ENCODE measurements around the gene MAPK8IP3.
"Not testable (repeated sequence)": the region's sequence is repeated elsewhere in the genome, so short reads cannot be mapped to it uniquely, and the experiment has no call there.

The MAPK8IP3 gene

GRCh38 chr16:1790261-1790610, 84.2 kb downstream of the MAPK8IP3 start:
- DNase-seq, result no peak

DNA sequence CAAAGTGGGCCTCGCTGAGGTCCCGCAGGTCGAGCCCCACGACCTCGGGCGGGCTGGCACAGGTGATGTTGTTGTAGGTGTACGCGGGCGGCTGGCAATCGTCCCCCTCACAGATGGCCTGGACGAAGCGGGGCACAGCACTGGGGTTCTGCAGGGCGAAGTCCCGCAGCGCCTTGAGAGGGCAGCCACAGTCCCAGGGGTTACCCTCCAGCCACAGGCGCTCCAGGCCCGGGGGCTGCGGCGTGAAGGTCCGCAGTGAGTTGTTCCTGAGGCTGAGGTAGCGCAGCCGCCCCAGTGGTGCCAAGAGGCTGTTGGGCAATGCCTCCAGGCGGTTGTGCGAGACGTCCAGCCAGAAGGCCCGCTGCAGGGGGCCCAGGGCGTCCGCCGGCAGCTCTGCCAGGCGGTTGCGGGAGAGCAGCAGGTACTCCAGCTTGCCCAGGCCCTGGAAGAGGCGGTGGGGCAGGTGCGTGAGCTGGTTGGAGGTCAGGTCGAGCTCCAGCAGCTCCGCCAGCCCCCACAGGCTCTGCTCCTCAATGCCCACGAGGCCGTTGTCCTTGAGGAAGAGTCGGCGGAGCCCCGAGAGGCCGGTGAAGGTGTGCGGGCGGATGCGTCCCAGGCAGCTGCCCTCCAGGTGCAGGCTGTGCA, 84.7 kb downstream of the MAPK8IP3 start:
- no peak for DNase-seq

GRCh38 chr16:1791256-1791942, 85.4 kb downstream of the MAPK8IP3 start:
- DNase-seq, result no peak

DNA sequence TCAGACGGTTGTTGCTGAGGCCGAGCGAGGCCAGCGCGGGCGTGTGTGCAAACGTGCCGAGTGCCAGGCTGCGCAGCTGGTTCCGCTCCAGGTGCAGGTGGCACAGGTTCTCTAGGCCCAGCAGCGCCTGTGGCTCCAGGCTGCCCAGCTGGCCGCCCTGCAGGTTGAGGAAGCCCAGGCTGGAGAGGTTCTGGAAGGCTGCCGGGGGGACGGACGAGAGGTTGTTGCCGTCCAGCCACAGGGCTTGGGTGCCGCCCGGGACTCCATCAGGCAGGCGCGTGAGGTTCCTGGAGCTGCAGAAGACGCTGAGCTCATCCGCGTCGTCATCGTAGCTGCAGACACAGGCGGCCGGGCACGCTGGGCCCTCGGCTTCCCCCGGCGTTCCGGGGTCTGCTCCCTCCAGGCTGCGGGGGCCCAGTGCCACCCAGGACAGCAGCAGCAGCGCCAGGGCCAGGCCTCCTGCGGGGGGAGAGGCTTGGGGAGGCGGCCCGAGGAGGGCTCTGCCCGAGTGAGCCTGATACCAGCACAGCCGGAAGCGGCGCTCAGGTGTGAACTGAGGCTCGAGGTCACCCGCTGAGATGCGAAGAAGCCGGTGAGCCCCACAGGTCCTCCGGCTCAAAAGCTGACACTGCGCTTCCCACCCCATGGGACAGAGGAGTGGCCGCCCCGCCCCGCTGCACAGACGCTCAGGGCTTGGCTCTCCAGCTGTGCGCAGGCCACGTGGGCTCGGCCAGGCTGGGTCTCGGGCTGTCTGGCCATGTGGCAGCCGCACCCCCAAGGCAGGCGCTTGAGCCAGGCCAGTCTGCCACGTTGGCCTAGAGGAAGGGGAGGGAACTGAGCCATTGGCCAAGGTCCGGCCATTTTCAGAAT, 86.2 kb downstream of the MAPK8IP3 start:
- no peak for DNase-seq

DNA sequence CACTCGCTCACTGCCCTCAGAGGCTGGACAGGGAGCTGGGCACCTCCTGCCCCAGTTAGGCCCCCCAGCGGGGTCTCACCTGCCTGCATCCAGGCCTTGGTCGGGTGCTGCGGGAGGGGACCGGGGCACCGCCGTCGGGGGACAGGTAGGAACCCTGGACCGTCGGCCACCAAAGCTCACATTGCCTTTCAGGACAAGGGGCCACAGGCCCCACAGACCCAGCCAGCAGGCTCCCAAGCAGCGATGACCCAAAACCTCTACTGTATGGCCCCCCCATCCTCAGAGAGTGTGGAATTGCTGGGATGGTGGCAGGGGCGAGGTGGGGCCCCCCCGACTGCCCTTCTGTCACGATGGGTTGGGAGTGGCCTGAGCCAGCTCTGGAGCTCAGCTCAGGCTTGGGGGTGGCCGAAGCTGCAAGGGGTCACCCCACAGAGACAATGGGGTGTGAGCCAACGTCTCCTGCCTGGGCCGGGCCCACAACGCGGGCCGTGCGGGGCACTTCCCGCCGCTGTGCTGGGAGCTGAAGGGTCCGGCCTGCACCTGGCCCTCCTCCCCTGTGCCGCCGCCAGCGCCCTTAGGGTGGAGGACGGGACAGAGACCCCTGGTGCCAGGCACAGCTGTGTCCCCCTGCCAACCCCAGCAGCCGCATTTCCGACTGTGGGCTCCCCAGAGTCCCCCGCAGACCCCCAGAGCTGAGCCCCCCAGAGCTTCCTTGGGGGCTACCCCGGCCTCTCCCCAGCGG, 87.0 kb downstream of the MAPK8IP3 start:
- DNase-seq, result no peak

DNA sequence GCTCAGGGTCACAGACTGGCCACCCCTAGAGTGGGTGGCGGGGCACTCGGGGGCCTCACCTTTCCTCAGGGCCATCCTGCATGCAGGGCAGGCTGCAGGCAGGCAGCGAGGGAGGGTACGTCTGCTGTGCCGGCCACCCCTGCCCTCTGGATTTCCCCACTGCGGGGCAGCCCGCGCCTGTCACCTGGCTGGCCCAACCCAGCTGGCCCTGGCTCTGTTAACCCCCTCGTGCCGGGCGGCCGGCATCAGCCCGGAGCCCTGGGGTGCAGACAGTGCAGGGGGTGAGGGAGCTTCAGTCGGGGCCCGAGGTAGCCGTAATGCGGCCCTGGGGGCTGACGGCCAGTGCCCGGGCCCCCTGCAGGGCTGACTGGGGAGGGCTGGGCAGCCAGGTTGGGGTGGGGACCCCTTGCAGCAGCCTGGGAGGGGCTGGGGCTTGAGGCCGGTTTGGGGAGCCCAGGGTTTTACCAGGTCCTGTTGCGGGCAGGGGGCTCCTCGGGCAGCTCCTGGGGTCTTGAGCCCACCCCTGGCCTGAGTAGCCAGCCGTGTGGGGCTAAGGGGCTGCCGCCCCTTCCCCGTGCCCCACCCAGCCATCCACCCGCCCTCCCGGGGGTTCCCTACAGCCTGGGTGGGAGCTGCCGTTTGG, 87.7 kb downstream of the MAPK8IP3 start, which contains the start of gene IGFALS:
Gene IGFALS (minus strand): TSS at position 128 of the 643 bp plus-strand sequence. CDS start 53 bp downstream, at position 75.
- no peak for DNase-seq

GRCh38 chr16:1794221-1794871, 88.4 kb downstream of the MAPK8IP3 start:
- no peak for DNase-seq

- DNase-seq, result no peak
Observed at GRCh38 chr16:1794908-1795666, 89.1 kb downstream of the MAPK8IP3 start.

DNA sequence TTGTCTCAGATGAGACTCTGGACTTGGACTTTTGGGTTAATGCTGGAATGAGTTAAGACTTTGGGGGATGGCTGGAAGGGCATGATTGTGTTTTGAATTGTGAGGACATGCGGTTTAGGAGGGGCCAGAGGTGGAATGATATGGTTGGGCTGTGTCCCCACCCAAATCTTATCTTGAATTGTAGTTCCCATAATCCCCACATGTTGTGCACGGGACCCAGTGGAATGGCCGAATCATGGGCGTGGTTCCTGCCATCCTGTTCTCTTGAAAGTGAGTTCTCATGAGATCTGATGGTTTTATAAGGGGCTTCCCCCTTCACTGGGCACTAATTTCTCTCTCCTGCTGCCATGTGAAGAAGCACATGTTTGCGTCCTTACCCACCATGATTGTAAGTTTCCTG, 93.3 kb downstream of the MAPK8IP3 start:
- not testable (repeated sequence) for DNase-seq

GRCh38 chr16:1800701-1801100, 94.7 kb downstream of the MAPK8IP3 start:
- no peak for DNase-seq

DNA sequence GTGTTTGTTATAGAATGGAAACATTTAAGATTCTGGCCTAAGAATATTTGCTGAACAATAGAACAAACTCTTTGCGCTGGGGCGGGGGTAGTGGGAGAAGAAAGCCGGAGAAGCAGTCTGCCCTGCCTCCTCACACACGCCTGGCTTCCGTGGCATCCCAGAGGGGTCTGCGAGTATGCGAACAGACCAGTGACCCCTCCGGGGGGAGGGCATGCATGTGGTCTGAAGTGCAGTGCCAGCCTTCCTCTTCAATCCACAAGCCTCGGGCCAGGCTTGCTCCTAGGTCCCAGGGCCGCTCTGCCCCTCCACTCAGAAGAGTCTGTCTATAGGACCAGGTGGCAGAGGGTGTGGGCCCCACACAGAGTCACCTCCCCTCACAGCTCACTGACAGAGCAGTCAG, 101.6 kb downstream of the MAPK8IP3 start:
- DNase-seq, result no peak

DNA sequence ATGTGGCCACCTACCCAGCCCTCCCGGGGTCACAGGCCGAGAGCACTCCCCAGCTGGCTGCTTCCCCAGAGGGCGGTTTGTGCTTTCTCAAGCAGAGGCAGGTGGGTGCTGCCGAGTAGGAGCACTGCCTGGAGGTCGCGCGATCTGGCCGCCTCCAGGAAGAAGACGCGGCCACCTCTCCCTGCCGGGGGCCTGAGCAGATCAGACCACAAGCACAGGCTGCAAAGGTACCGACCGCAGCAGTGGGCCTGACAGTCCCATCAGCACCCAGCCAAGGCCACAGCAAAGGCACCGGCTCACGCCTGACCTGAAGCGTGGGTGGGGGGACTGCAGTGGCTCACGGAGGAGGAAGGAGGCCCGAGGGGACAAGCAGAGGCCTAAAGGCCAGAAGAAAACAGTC, 102.7 kb downstream of the MAPK8IP3 start:
- DNase-seq, result no peak

GRCh38 chr16:1809281-1809801, 103.3 kb downstream of the MAPK8IP3 start:
- no peak for DNase-seq

GRCh38 chr16:1810106-1810505, 104.1 kb downstream of the MAPK8IP3 start:
- DNase-seq, result no peak

DNA sequence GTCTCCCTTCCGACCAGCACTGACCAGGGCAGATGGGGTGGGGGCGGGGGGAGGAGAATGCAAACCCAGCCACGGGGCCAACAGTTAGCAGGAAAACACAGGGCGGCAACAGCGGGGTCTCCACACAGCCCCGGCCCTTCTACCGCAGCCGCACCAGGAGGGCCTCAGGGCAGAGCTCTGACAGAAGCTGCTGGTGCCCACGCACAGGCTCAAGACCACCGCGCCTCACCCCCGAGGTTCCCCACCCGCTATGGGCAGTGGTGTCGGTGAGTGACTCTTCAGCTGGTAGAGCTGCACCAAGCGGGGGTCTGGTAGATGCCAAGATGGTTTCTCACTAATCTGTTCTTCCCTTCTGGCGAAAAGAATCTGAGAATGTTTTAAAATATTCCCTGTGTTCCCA, 104.5 kb downstream of the MAPK8IP3 start:
- no peak for DNase-seq

DNA sequence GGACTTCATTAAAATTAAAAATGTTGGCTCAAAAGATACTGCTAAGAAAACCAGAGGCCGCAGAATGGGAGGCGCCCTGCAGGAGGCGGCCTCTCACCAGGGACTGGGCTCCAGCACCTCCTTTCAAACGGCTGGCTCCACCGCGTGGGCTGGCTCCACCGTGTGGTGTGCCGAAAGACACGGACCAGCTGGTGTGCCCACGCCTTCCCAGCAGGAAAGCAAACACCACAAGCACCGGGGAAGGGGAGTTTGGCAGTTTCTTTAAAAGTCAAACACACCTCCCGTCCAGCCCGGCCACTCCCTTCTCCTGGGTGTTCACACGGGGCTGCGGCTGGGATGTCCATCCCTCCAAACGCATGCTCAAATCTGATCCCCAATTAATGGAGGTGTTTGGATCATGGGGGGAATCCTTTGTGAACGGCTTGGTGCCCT, 106.8 kb downstream of the MAPK8IP3 start:
- DNase-seq, result peak; percentile 68

- DNase-seq, result no peak
Observed at GRCh38 chr16:1815461-1815860, 109.5 kb downstream of the MAPK8IP3 start.

DNA sequence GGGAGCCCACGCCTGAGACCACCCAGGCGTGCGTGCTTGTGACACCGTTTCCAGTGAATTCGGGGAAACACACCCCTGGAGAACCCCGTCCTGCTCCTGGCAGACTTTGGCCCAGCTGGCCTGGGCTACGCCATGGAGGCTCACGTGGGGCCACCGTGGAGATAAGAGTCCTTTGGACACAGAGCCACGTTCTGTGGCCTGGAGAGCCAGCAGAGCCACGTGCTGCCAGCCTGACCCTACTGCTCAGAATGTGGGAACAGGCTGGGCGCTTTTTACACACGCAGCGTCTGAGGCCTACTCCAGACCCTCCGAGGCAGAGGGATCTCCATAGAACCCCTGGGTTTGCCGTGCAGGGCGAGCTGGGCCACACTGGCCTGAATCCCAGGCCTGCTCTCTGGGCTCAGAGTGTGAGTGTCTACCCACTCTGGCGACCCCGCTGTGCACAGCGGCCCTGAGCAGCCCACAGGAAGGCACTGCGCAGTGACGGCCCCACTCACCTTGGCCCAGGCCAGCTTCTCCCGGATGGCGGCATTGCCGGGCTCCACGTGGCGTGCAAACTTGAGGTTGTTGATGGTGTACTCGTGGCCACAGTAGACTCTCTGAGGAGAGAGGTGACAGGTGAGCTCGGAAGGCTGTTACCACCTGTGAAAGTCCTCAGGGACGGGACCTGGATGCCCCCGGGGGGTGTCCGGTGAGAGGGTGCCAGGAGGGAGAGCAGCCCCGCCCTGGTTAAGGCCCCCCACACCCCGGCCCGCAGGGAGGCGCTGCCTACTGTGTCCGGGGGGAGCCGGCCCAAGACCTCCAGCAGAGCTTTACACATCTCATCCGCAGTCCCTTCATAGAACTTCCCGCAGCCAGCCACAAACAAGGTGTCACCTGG, 110.6 kb downstream of the MAPK8IP3 start:
- DNase-seq, result no peak

GRCh38 chr16:1817276-1817589, 111.2 kb downstream of the MAPK8IP3 start:
- DNase-seq, result no peak

DNA sequence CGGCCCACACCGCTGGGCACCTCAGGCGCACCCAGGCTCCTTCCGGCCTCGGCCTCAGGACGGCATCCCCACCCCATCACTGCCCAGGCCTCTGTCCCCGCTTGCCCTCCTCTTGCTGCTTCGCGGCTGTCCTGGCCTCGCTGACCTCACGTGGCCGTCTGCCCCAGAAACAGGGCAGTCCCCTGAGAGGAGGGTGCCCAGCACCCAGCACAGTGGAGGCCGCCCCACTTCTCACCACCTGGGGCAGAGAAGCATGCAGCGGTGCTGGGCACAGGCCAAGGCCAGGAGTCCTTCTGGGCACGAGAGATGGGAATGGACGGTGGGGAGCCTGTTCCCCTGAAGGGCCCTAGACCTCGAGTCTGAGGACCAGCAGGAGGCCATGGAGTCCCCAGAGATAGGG, 111.7 kb downstream of the MAPK8IP3 start:
- DNase-seq, result no peak
